IgD-negative memory B cell (primary cell): ENCODE measurements around the gene DLST. TPM values are rescaled to one million over a fixed set of nuclear protein-coding genes. Genes with fewer than 3 reads are reported as not detected.

Experiments
- H3K27ac Mint-ChIP-seq, 3 donors: one replicate each; pipeline ENCODE4 v1.8.0; 2020 to 2022; ENCODE audit warnings: mild to moderate bottlenecking in 3 of 3, mixed read lengths in 3 of 3, moderate library complexity in 1 of 3
- H3K27me3 Mint-ChIP-seq: one replicate; pipeline ENCODE4 v1.8.0; 2021; ENCODE audit warnings: mixed read lengths
- H3K36me3 Mint-ChIP-seq: one replicate; pipeline ENCODE4 v1.8.0; 2020; ENCODE audit warnings: mild to moderate bottlenecking, mixed read lengths
- H3K4me1 Mint-ChIP-seq, 3 donors: one replicate each; pipeline ENCODE4 v1.8.0; 2020 to 2022; ENCODE audit warnings: mixed read lengths in 3 of 3, mild to moderate bottlenecking in 1 of 3
- H3K4me3 Mint-ChIP-seq, 4 donors: one replicate each; pipeline ENCODE4 v1.8.0; 2020 to 2022; ENCODE audit warnings: mild to moderate bottlenecking in 4 of 4, mixed read lengths in 4 of 4, moderate library complexity in 3 of 4
- H3K9me3 Mint-ChIP-seq, 3 donors: one replicate each; pipeline ENCODE4 v1.8.0; 2020 to 2021; ENCODE audit warnings: mixed read lengths in 3 of 3, mild to moderate bottlenecking in 1 of 3
- polyA plus RNA-seq: library from polyadenylated mRNA; unstranded; fragments of 300-500 nt; fragmentation: Illumina TruSeq; gene quantifications from one replicate; pipeline ENCODE4 v1.2.3, GENCODE V29; 2021

The DLST gene
- polyA plus RNA-seq, 1 donor from 2014 or later: 10.3 TPM

DNA sequence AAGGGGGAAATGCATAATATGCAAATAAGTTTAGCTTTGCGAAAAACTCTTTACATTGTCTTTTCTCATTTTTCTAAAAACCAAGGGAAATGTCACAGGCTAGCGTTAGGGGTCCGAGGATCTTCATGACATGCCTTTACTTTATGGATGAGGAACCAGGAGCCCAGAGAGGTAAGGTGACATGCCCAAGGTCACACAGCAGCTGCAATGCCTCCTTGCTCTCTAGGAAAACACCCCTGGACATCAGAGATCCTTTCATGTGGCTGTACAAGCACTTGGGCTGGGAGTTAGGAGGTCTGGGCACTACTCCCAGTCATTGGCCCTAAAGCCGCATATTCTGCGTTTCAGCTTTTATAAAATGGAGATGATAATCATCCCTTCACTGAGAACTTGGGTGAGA, 6.5 kb upstream of the DLST start:
- Mint-ChIP-seq H3K27ac (peak overlapping the region in 1 of 3 donors; percentile 9), H3K4me1 (peaks cover 22 to 30% (median 25%) of the 10 kb centered on the region in 3 donors), H3K9me3 (no peaks in the 10 kb centered on the region), H3K4me3 (peak overlapping the region in 1 of 4 donors; percentile 65), H3K27me3 (no peaks in the 10 kb centered on the region), H3K36me3 (no peaks in the 10 kb centered on the region)

DNA sequence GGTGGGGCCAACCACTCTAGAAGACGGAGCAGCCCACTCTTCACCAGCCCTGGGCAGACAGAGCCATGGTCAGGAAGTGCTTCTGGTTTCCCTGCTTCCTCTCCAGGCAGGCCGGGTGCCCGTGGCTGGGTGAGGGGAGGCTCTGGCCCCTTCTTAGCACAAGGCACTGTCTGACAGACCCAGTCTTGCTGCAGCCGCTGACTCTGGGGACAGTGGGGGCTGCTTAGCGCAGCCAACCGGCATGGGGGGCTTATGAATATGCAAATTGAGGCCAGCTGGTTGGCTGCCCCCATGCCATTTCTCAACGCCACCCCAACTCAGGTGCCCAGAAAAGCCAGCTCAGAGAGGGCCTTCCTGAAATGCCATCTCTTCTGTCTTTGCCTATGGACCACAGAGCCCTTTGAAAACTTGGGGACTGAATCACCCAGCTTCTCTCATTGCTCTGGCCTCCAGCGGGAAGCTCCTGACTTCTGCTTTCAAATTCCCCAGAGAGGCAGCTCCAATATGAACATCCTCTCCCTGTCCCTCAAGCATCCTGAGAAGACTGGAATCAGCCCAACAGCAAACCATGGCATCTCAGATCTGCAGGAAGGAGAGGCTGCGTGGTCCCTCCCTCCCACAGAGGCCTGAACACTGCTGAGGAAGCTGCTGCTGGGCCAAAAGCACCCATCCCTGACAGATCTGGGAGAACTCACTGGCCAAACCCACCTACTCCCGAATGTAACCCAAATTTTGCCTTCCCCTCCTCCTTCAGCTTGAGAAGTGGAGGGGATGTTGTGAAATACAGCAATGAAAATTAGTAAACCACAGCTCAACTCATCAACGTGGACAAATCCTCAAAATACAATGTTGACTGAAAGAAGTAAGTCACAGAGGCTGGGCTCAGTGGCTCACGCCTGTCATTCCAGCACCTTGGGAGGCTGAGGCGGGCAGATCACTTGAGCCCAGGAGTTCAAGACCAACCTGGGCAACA, 5.5 kb upstream of the DLST start, which contains the start of gene PROX2:
Gene PROX2, minus strand, starts transcription at position 205 of the 973 bp plus-strand sequence. CDS start 12,311 bp downstream, outside the sequence.
- no peaks in the 10 kb centered on the region for H3K36me3 Mint-ChIP-seq
- H3K27ac Mint-ChIP-seq: peak within 1 kb of the TSS in 1 of 3 donors; percentile 9
- H3K9me3 Mint-ChIP-seq: no peaks in the 10 kb centered on the region
- H3K27me3 Mint-ChIP-seq: no peaks in the 10 kb centered on the region
- H3K4me1 Mint-ChIP-seq: peaks cover 25 to 38% (median 27%) of the 10 kb centered on the region in 3 donors
- H3K4me3 Mint-ChIP-seq: peak within 1 kb of the TSS; percentile 30 to 73 (median 62)

DNA sequence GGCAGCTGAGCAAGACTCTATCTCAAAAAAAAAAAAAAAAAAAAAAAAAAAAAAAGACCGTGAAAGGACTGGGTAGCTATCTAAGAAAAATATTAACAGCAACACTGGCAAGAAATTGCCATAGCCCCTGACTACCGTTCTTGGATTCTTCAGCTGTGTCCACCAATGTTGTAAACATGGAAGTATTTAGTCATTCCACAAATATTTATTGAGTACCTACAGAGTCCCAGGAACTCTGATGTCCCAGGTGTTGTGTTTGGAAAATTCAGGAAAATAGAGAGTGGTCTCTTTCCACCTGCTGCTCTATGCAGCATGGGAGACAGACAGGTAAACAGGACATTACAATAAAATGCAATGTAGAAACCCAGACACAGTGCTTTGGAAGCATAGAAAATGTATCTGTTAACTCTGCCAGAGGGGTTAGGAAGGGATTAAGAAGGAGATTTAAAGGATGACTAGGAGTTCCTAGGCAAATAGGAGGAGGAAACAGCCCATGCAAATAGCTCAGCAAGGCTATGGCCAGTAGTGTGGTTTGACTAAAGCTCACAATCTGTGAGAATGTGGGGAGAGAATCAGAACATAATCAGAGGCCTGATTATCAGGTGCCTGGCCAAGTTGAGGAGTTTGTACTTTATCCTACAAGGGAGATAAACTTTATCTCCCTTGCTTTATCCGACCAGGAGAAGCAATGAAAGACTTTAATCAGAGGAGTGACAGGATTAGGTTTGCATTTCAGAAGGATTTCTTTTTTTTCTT, 2.1 kb upstream of the DLST start:
- Mint-ChIP-seq H3K36me3 (no peaks in the 10 kb centered on the region), H3K27me3 (no peaks in the 10 kb centered on the region), H3K27ac (peak overlapping the region in 1 of 3 donors; percentile 73), H3K4me1 (peaks cover 40 to 53% (median 48%) of the 10 kb centered on the region in 3 donors), H3K9me3 (no peaks in the 10 kb centered on the region), H3K4me3 (peak overlapping the region in 3 of 4 donors; percentile 10 to 94 (median 54))

DNA sequence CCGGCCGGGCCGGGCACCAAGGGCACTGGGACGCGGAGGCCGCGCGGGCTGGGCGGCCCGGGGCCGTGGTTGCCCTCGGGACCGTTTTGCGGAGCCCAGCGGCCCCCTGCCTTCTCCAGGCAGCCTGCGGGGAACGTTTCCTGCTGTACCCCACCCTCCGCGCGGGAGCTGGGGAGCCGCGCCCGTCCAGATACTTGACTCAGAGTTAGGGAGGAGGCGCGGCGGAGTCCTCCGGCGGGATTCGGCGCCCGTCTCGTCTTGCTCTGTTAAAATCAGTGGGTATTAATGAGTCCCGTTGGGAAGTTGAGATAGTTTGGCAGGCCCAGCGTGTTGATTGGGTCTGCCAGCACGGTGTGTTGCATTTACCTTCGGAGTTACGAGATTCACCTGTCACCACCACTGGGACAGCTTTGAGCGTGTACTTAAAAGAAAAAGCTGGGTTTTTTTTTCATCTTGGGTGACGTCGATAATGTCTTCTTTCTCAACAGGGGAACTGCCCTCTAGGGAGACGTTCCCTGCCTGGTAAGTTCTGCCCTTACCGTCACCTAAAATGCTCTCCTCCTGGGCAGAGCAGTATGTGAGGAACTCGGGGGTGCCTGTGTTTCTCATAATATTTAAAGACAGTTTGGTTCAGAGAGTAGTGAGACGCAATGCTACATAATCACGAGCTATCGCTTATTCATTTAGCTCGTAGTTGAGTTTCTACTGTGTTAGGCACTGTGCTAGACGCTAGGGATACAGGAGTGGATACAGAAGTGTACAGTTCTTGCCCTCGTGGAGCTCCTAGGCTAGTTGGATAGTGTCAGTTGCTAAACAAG, 596 bp downstream of the DLST start:
- Mint-ChIP-seq H3K27me3 (no peaks in the 10 kb centered on the region), H3K9me3 (no peaks in the 10 kb centered on the region), H3K27ac (peak overlapping the region; percentile 88 to 98 (median 91)), H3K4me1 (peaks cover 35 to 50% (median 40%) of the 10 kb centered on the region in 3 donors), H3K4me3 (peak overlapping the region; percentile 94 to 100 (median 99)), H3K36me3 (no peaks in the 10 kb centered on the region)

DNA sequence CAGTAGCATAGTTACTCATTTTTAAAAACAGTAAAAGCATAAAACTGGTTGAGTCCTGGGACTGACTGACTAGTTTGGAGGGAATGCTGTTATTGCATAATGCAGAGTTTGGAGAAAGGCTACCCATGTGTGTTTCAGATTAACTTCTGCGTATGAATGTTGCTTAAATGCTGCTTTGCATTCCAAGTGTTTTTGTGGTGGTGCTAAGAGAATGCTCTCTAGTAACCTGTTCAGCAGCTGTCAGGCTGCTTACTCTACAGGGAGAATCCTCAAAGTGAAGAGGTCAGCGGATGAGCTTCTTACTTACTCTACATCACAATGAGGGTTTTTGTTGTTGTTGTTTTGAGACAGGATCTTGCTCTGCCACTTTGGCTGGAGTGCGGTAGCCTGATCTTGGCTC, 4.3 kb downstream of the DLST start:
- H3K27ac Mint-ChIP-seq: peak overlapping the region in 1 of 3 donors; percentile 48
- no peaks in the 10 kb centered on the region for H3K9me3 Mint-ChIP-seq
- H3K27me3 Mint-ChIP-seq: no peaks in the 10 kb centered on the region
- H3K4me3 Mint-ChIP-seq: peak overlapping the region in 1 of 4 donors; percentile 94
- H3K4me1 Mint-ChIP-seq: peaks cover 24 to 37% (median 31%) of the 10 kb centered on the region in 3 donors
- H3K36me3 Mint-ChIP-seq: no peaks in the 10 kb centered on the region

DNA sequence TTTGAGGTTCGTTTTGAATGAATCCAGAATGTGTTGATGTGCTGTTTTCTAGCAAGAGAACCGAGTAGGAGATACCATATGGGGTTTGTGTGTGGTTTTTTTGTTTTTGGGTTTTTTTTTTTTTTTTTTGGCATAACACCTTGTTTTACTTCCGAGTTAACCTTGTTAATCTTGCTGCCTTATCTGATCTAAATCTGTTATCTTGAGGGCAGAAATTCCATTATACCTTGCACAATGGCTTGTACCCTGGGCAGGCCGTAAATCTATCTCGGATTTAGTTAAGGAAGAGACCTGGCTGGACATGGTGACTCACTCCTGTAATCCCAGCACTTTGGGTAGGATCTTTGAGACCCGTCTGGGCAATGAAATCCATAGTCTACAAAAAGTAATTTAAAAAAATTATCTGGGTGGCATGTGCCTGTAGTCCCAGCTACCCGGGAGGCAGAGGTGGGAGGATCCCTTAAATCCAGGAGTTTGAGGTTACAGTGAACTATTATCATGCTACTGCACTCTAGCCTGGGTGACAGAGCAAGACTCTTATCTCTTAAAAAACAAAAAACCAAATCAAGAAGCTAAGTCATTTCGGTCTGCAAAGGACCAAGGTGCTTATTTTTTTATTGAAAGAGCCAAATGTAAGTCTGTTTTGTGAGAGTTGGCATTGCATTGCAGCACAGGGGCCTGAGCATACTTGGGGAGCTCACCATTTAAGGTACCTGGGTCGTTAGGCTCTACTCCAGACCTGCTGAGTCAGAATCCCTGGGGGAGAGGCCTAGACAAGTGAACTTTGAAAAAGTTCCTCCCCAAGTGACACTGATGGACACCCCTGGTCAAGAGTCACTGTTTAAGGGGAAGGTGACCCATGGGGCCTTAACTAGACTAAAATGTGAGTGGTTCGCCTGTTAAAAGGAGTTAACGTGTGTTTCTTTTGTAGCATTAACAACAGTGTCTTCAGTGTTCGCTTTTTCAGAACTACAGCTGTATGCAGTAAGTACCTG, 6.7 kb downstream of the DLST start:
- H3K27ac Mint-ChIP-seq: no peak overlapping the region
- H3K9me3 Mint-ChIP-seq: no peaks in the 10 kb centered on the region
- no peaks in the 10 kb centered on the region for H3K36me3 Mint-ChIP-seq
- peaks cover 25 to 46% (median 37%) of the 10 kb centered on the region in 3 donors for H3K4me1 Mint-ChIP-seq
- no peak overlapping the region for H3K4me3 Mint-ChIP-seq
- H3K27me3 Mint-ChIP-seq: no peaks in the 10 kb centered on the region

DNA sequence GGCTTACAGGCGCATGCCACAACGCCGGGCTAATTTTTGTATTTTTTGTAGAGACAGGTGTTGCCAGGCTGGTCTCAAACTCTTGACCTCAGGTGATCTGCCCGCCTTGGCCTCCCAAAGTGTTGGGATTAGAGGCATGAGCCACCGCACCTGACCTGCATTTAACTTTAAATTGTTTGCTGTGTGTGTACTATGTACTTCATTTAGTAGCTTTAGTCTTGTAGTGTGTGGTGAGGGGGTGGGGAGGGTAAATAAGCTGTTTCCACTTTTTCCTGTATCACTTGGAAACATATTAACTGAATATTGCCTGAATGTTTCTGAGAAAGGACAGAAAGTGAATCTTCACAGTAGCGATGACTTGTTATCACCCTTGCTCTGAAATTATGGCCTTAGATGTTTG, 8.5 kb downstream of the DLST start:
- no peak overlapping the region for H3K27ac Mint-ChIP-seq
- no peaks in the 10 kb centered on the region for H3K27me3 Mint-ChIP-seq
- no peak overlapping the region for H3K4me3 Mint-ChIP-seq
- peaks cover 26 to 42% (median 28%) of the 10 kb centered on the region in 3 donors for H3K4me1 Mint-ChIP-seq
- H3K36me3 Mint-ChIP-seq: peaks cover 1% of the 10 kb centered on the region
- no peaks in the 10 kb centered on the region for H3K9me3 Mint-ChIP-seq

DNA sequence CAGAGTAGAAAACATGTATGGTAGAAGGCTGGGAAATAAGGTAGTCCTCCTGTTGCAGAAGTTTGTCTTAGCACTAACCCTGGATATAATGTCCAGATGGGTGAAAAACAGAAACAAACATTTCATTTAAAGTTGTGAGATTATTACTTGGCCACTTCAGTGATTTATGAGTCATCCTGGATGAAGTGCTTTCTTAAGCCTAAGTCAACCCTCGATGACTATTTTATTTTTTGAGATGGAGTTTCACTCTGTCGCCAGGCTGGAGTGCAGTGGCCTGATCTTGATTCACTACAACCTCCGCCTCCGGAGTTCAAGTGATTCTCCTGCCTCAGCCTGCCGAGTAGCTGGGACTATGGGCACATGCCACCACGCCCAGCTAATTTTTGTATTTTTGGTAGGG, 10.2 kb downstream of the DLST start:
- Mint-ChIP-seq H3K36me3 (peaks cover 1% of the 10 kb centered on the region), H3K4me3 (peak overlapping the region in 1 of 4 donors; percentile 13), H3K27me3 (no peaks in the 10 kb centered on the region), H3K27ac (no peak overlapping the region), H3K4me1 (peaks cover 20 to 39% (median 26%) of the 10 kb centered on the region in 3 donors), H3K9me3 (no peaks in the 10 kb centered on the region)

DNA sequence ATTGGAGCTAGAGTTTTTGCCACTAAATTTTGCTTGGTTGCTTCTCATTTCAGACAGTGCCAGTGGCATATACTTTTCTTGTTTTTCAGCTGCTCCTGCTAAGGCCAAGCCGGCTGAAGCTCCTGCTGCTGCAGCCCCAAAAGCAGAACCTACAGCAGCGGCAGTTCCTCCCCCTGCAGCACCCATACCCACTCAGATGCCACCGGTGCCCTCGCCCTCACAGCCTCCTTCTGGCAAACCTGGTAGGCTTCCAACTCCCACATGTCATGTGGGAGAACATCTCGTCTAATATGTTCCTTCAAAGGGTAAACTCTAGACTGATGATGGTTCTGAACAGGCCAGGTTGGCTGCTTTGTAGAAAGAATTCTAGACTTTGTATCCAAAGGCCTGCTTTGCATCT, 11.0 kb downstream of the DLST start:
- Mint-ChIP-seq H3K36me3 (peaks cover 4% of the 10 kb centered on the region), H3K4me1 (peaks cover 20 to 39% (median 26%) of the 10 kb centered on the region in 3 donors)

DNA sequence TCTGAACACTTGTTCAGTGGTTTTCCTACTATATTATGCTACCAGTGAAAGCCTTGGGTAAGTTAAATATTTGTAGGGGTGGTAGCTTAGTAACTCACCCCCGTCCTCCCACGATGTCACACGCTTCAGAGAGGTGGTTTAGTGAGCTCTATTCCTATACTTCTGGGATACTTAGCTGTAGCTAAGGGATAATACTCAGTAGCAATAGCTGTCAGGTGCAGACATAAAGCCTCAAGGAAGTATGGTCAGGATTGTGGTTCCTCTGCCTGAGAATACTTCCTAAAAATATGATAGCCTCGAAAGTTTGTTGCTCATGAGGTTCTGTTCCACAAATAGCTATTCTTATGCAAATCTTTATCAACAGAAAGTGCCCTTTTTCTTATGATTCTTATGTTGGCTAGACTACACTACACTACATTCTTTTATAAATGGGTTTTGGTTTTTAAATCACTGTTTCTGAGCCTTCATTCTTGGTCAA, 11.9 kb downstream of the DLST start:
- Mint-ChIP-seq H3K9me3 (no peaks in the 10 kb centered on the region), H3K4me1 (peaks cover 20 to 36% (median 29%) of the 10 kb centered on the region in 3 donors), H3K27ac (peak overlapping the region; percentile 3 to 95 (median 68)), H3K27me3 (no peaks in the 10 kb centered on the region), H3K4me3 (peak overlapping the region; percentile 27 to 87 (median 44)), H3K36me3 (peaks cover 4% of the 10 kb centered on the region)

More for the DNA sequence above, 11.0 kb downstream of the DLST start:
- H3K4me3 Mint-ChIP-seq: peak overlapping the region in 3 of 4 donors; percentile 40 to 87 (median 77)
- peak overlapping the region; percentile 43 to 79 (median 68) for H3K27ac Mint-ChIP-seq
- no peaks in the 10 kb centered on the region for H3K9me3 Mint-ChIP-seq
- H3K27me3 Mint-ChIP-seq: no peaks in the 10 kb centered on the region

DNA sequence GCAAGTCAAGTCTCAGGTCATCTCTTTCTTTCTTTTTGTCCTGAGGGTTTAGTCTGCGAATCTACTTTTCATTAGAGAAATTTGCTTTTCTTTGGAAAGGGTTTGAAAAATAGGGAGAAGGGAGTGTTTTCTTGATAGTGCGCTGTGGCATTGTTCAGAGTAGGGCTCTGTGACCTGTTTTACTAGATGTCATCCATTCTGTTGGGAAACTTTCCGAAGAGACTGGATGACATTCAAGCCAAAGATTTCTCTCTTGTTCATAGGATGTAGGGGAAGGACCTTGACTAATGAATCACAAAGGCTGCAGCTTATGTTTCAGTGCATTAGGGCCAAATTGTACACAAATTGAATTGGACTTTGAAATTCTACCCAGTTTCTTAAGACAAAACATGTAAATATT, 14.7 kb downstream of the DLST start:
- Mint-ChIP-seq H3K4me1 (peaks cover 22 to 34% (median 28%) of the 10 kb centered on the region in 3 donors), H3K36me3 (peaks cover 4% of the 10 kb centered on the region), H3K27me3 (no peaks in the 10 kb centered on the region), H3K27ac (peak overlapping the region in 1 of 3 donors; percentile 78), H3K4me3 (peak overlapping the region in 1 of 4 donors; percentile 9), H3K9me3 (no peaks in the 10 kb centered on the region)

DNA sequence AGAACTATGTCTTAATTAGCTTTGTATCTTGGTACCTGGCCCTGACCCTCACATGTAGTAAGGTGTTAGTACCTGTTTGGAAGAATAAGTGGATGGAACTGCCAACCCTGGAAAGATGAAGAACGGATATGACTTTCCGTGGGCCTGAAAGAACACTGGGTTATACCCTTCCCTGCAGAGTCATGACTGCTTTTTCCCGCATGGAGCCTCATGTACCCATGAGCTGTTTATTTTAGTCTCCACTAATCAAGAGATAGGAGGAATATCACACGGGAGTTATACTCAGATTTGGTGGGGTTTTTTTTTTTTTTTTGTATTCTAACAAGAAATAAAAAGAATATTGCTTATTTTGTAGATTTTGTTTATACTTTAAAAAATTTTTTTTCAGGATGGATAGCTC, 15.9 kb downstream of the DLST start:
- H3K4me3 Mint-ChIP-seq: no peak overlapping the region
- H3K36me3 Mint-ChIP-seq: peaks cover 4% of the 10 kb centered on the region
- no peaks in the 10 kb centered on the region for H3K27me3 Mint-ChIP-seq
- H3K9me3 Mint-ChIP-seq: no peaks in the 10 kb centered on the region
- H3K4me1 Mint-ChIP-seq: peaks cover 21 to 27% (median 23%) of the 10 kb centered on the region in 3 donors
- H3K27ac Mint-ChIP-seq: no peak overlapping the region

DNA sequence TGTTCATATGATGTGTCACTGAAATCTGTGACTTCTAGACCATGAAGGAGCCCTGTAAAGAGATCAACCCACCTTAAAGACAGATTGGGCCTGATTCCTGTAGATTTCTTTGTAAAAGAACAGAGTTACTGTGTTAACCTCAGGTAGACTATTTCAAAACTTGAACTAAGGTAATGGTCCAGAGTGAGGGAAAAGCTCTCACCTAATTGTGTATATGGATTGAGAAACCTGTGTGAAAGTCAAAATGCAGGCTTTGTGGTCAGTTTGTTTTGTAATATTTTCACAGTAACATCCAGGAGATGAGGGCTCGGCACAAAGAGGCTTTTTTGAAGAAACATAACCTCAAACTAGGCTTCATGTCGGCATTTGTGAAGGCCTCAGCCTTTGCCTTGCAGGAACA, 16.4 kb downstream of the DLST start:
- Mint-ChIP-seq H3K27ac (no peak overlapping the region), H3K36me3 (peaks cover 7% of the 10 kb centered on the region), H3K9me3 (no peaks in the 10 kb centered on the region), H3K4me3 (no peak overlapping the region), H3K4me1 (peaks cover 21 to 27% (median 23%) of the 10 kb centered on the region in 3 donors), H3K27me3 (no peaks in the 10 kb centered on the region)
